Lung (tissue), 12 donors: ENCODE results near the gene NUP43. TPM values are rescaled to one million over a fixed set of nuclear protein-coding genes. Genes with fewer than 3 reads are reported as not detected.
A peak's percentile ranks its signal among the peaks of the same experiment; 100 is the strongest.

Experiments used
- ATAC-seq: fragments of 200-7000 bp; cut with Tn5 transposase; one replicate; pipeline ENCODE4 v1.9.1; 2020; ENCODE audit warnings: moderate number of reproducible peaks; ENCODE audit not compliant: insufficient read depth, low FRiP score
- DNase-seq, 3 donors: peaks; one replicate each; pipeline ENCODE4 v3.0.0-alpha.2; 2013 to 2017
- H3K27ac ChIP-seq, 2 donors: one replicate each; pipeline ENCODE4 v1.5.1; 2013; ENCODE audit warnings: mild to moderate bottlenecking in 2 of 2, moderate library complexity in 2 of 2, control low read depth in 1 of 2, inconsistent platforms in 1 of 2, low read depth in 1 of 2, low read length in 1 of 2
- H3K27me3 ChIP-seq, 3 donors: one replicate each; pipeline ENCODE4 v1.5.1; 2013; ENCODE audit warnings: low read length in 2 of 3; ENCODE audit not compliant: control insufficient read depth in 3 of 3, insufficient read depth in 3 of 3
- H3K36me3 ChIP-seq, 4 donors: one replicate each; pipeline ENCODE4 v1.5.1; 2013; ENCODE audit warnings: low read length in 4 of 4, mild to moderate bottlenecking in 1 of 4, moderate library complexity in 1 of 4; ENCODE audit not compliant: control insufficient read depth in 4 of 4, insufficient read depth in 4 of 4
- H3K4me1 ChIP-seq, 5 donors: one replicate each; pipeline ENCODE4 v1.5.1; 2013; ENCODE audit warnings: low read length in 5 of 5, mild to moderate bottlenecking in 2 of 5, moderate library complexity in 1 of 5; ENCODE audit not compliant: control insufficient read depth in 5 of 5, insufficient read depth in 5 of 5
- H3K4me3 ChIP-seq: one replicate; pipeline ENCODE4 v1.5.1; 2013; ENCODE audit warnings: mild to moderate bottlenecking, control low read depth, moderate library complexity
- H3K9ac ChIP-seq, 2 donors: one replicate each; pipeline ENCODE4 v1.5.1; 2013; ENCODE audit warnings: low read length in 2 of 2, control low read depth in 1 of 2; ENCODE audit not compliant: insufficient read depth in 1 of 2
- H3K9me3 ChIP-seq, 4 donors: one replicate each; pipeline ENCODE4 v1.5.1; 2013; ENCODE audit warnings: low read length in 3 of 4, mild to moderate bottlenecking in 1 of 4, moderate library complexity in 1 of 4; ENCODE audit not compliant: control insufficient read depth in 4 of 4, insufficient read depth in 3 of 4
- CTCF ChIP-seq: IDR thresholded peaks from 2 replicates; pipeline ENCODE4 v1.5.1; 2012; ENCODE audit warnings: mild to moderate bottlenecking; ENCODE audit errors: control extremely low read depth, extremely low read depth
- WGBS, 2 donors: extraction: QIAGEN DNeasy Blood & Tissue Kit; methylation state at CpG; one replicate each; pipeline ENCODE4 v1.1.7; 2013; 5-methylcytosine and 5-hydroxymethylcytosine counted together
- polyA plus RNA-seq, 2 donors: library from polyadenylated mRNA; stranded (reverse); fragments of 200-250 nt; gene quantifications; one replicate each; pipeline ENCODE4 v1.2.1, GENCODE V29; 2013
- total RNA-seq, 2 donors: library from RNA; depleted of rRNA in 1 of 2; stranded (reverse); fragments of >200 nt in 1 of 2; gene quantifications; one replicate each; pipeline ENCODE4 v1.2.1, GENCODE V29; 2014 to 2021
- donor health status: control.
- donor health status: control.
- donor health status: Bipolar disorder and iron deficiency.
- donor health status: healthy.
- donor health status: DM: yes; HTN: yes; CAD: no.

Gene NUP43
- total and polyA plus RNA-seq, 4 donors = 6.5 to 30.2 (median 19.8) TPM

- Histone ChIP-seq H3K9me3 (no peaks in the 10 kb centered on the region), H3K36me3 (no peaks in the 10 kb centered on the region), H3K27ac (peak within 1 kb of the TSS; percentile 99 to 100), H3K4me3 (peak within 1 kb of the TSS; percentile 87), H3K27me3 (no peaks in the 10 kb centered on the region), H3K4me1 (peaks cover 2 to 19% (median 5%) of the 10 kb centered on the region in 5 donors), H3K9ac (peak within 1 kb of the TSS; percentile 92 to 98)
- WGBS, 2 donors = 0% methylated on average over 73 to 82 of the region's 82 CpGs
- ATAC-seq (peak; percentile 96), DNase-seq (peak; percentile 92 to 93 (median 92))
- TF ChIP-seq CTCF = no peak
Measured at GRCh38 chr6:149717588-149718458, 28.5 kb downstream of the NUP43 start, which contains the start of gene LATS1. LATS1 (minus strand) TSS chr6:149718101; CDS start chr6:149702126, 15,975 bp downstream.

GRCh38 chr6:149717255-149717587, 29.1 kb downstream of the NUP43 start:
- DNase-seq (no peak), ATAC-seq (no peak)
- Histone ChIP-seq H3K9ac (peak overlapping the region; percentile 73 to 92), H3K9me3 (no peaks in the 10 kb centered on the region), H3K27me3 (no peaks in the 10 kb centered on the region), H3K36me3 (no peaks in the 10 kb centered on the region), H3K4me3 (peak overlapping the region; percentile 87), H3K4me1 (peaks cover 2 to 19% (median 5%) of the 10 kb centered on the region in 5 donors), H3K27ac (peak overlapping the region; percentile 99 to 100)
- TF ChIP-seq CTCF = no peak
- 0% methylated on average over 9 of the region's 9 CpGs for WGBS, 2 donors

- Histone ChIP-seq H3K36me3 (peaks cover 0 to 4% (median 0%) of the 10 kb centered on the region in 4 donors), H3K27me3 (no peaks in the 10 kb centered on the region), H3K9ac (peak overlapping the region; percentile 73 to 92), H3K27ac (no peak overlapping the region), H3K4me1 (peaks cover 2 to 19% (median 5%) of the 10 kb centered on the region in 5 donors), H3K9me3 (no peaks in the 10 kb centered on the region), H3K4me3 (no peak overlapping the region)
- TF ChIP-seq CTCF = no peak
- ATAC-seq (no peak), DNase-seq (peak in 2 of 3 donors; percentile 30 to 37)
- WGBS, 2 donors = 7 to 11% methylated on average over 8 of the region's 8 CpGs
Measured at GRCh38 chr6:149716181-149716963, 30.0 kb downstream of the NUP43 start.
